ENCODE data around the gene ZNF532. TPM values are rescaled to one million over a fixed set of nuclear protein-coding genes. Genes with fewer than 3 reads are reported as not detected.
"Not testable (repeated sequence)": the region's sequence is repeated elsewhere in the genome, so short reads cannot be mapped to it uniquely, and the experiment has no call there.

The ZNF532 gene
- total and polyA plus RNA-seq, 3 experiments from 2014 or later: 0.70 to 6.3 (median 6.1) TPM

DNA sequence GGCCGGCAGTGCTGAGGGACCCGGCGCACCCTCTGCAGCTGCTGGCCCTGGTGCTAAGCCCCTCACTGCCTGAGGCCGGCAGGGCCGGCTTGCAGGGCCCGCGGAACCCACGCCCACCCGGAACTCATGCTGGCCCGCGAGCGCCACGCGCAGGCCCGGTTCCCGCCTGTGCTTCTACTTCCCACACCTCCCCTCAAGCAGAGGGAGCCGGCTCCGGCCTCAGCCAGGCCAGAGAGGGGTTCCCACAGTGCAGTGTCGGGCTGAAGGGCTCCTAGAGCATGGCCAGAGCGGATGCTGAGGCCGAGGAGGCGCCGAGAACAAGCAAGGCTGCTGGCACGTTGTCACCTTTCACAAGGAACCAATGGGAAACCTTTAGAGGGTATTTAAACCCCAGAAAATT, 36.8 kb upstream of the ZNF532 start:
- no peak overlapping the region for H3K27ac Mint-ChIP-seq
- no peaks in the 10 kb centered on the region for H3K4me1 Mint-ChIP-seq
- Histone ChIP-seq H3K4me1 (ENCODE audit: insufficient read depth, low read length) (no peaks in the 10 kb centered on the region), H3K9me3 (ENCODE audit: low read length) (no peaks in the 10 kb centered on the region), H3K27ac (ENCODE audit: low read depth, low read length) (no peak overlapping the region), H3K27me3 (ENCODE audit: insufficient read depth, low read length, poor library complexity, severe bottlenecking) (peaks cover 13% of the 10 kb centered on the region), H3K36me3 (ENCODE audit: insufficient read depth, low read length) (no peaks in the 10 kb centered on the region), H3K4me3 (ENCODE audit: low read length) (no peak overlapping the region)
- ChIA-PET POLR2A (no interaction called here), CTCF (no interaction called here)
- H3K36me3 Mint-ChIP-seq: no peaks in the 10 kb centered on the region
- H3K4me3 Mint-ChIP-seq: no peak overlapping the region
- DNase-seq: no peak
- H3K9me3 Mint-ChIP-seq: peaks cover 0 to 1% (median 0%) of the 10 kb centered on the region in 5 donors
- peaks cover 18 to 43% of the 10 kb centered on the region in 2 donors for H3K27me3 Mint-ChIP-seq

DNA sequence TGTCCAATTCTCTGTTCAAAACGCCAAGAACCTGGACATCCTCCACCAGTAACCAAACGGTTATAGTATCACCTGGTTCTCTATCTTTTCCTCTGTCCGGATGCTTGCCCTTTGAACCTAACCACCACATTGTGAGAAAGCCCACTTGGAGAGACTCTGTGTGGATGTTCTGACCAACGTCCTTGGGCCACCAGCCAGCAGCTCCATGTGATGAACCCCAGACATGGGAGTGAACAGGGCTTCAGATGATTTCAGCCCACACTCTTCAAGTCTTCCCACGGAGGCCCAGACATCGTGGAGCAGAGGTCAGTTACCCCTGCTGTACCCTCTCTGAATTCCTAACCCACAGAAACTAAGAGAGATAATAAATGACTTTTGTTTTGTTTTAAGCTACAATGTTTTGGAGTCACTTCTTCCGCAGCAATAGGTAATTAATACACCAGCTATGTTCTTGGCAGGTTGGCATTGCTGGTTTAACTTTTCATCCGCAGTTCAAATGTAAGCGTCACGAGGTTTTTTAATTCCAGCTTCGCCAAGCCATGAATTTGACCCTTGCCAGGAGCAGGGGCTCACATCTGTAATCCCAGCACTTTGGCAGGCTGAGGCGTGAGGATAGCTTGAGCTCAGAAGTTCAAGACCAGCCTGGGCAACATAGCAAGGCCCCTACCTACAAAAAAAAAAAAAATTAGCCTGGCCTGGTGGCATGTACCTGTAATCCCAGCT, 36.1 kb upstream of the ZNF532 start:
- DNase-seq: no peak
- Histone ChIP-seq H3K27me3 (ENCODE audit: insufficient read depth, low read length, poor library complexity, severe bottlenecking) (peaks cover 10% of the 10 kb centered on the region), H3K4me1 (ENCODE audit: insufficient read depth, low read length) (no peaks in the 10 kb centered on the region), H3K27ac (ENCODE audit: low read depth, low read length) (no peak overlapping the region), H3K36me3 (ENCODE audit: insufficient read depth, low read length) (no peaks in the 10 kb centered on the region), H3K4me3 (ENCODE audit: low read length) (no peak overlapping the region), H3K9me3 (ENCODE audit: low read length) (no peaks in the 10 kb centered on the region)
- POLR2A ChIA-PET: no interaction called here
- no peaks in the 10 kb centered on the region for H3K4me1 Mint-ChIP-seq
- peaks cover 16 to 43% of the 10 kb centered on the region in 2 donors for H3K27me3 Mint-ChIP-seq
- H3K4me3 Mint-ChIP-seq: no peak overlapping the region
- no peaks in the 10 kb centered on the region for H3K36me3 Mint-ChIP-seq
- CTCF ChIA-PET: interaction anchor here (1.2 kb wide), 1 partner anchor 8 kb away, joined by 3 read pairs; no protein-coding TSS in a partner anchor
- H3K27ac Mint-ChIP-seq: no peak overlapping the region
- H3K9me3 Mint-ChIP-seq: peaks cover 0 to 1% (median 0%) of the 10 kb centered on the region in 5 donors

DNA sequence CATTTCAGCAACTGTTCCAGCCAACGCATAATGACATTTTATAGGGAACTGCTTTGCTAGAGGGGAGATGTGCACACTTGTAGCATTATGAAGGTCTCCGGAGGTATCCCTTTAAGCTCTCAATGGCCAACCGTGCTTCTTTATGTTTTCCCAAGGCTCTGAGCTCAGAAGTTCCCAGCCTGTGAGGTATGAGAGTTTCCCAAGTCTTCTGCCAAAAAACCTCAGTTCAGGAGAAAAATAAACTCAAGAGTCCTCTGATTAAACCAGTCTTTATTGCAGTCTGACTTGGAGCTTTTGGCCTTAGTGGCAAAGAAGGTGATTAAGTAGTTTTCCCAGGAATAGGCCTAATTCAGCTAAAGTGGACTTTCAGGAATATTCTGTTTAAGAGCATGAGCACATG, 35.4 kb upstream of the ZNF532 start:
- no peaks in the 10 kb centered on the region for H3K4me1 Mint-ChIP-seq
- DNase-seq: no peak
- H3K9me3 Mint-ChIP-seq: peaks cover 0 to 1% (median 0%) of the 10 kb centered on the region in 5 donors
- Histone ChIP-seq H3K27me3 (ENCODE audit: insufficient read depth, low read length, poor library complexity, severe bottlenecking) (peaks cover 10% of the 10 kb centered on the region), H3K36me3 (ENCODE audit: insufficient read depth, low read length) (no peaks in the 10 kb centered on the region), H3K9me3 (ENCODE audit: low read length) (no peaks in the 10 kb centered on the region), H3K27ac (ENCODE audit: low read depth, low read length) (no peak overlapping the region), H3K4me3 (ENCODE audit: low read length) (no peak overlapping the region), H3K4me1 (ENCODE audit: insufficient read depth, low read length) (no peaks in the 10 kb centered on the region)
- no peak overlapping the region for H3K4me3 Mint-ChIP-seq
- H3K27ac Mint-ChIP-seq: no peak overlapping the region
- ChIA-PET CTCF (interaction anchor here (1.2 kb wide), 1 partner anchor 8 kb away, joined by 3 read pairs; no protein-coding TSS in a partner anchor), POLR2A (no interaction called here)
- H3K27me3 Mint-ChIP-seq: peaks cover 13 to 43% of the 10 kb centered on the region in 2 donors
- H3K36me3 Mint-ChIP-seq: no peaks in the 10 kb centered on the region

DNA sequence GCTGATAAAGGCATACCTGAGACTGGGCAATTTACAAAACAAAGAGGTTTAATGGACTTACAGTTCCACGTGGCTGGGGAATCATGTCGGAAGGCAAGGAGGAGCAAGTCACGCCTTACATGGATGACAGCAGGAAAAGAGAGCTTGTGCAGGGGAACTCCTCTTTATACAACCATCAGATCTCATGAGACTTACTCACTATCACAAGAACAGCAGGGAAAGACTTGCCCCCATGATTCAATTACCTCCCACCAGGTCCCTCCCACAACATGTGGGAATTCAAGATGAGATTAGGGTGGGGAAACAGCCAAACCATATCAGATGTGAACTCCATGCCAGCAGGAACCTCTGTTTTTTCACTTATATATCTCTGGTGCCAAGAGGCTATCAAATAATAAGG, 34.8 kb upstream of the ZNF532 start:
- H3K4me3 ChIP-seq (ENCODE audit: low read length); DNase-seq; H3K27ac ChIP-seq (ENCODE audit: low read depth, low read length); H3K27me3 ChIP-seq (ENCODE audit: insufficient read depth, low read length, poor library complexity, severe bottlenecking); H3K4me3 Mint-ChIP-seq; H3K4me1 Mint-ChIP-seq; H3K36me3 ChIP-seq (ENCODE audit: insufficient read depth, low read length); H3K9me3 ChIP-seq (ENCODE audit: low read length); H3K36me3 Mint-ChIP-seq; H3K4me1 ChIP-seq (ENCODE audit: insufficient read depth, low read length); H3K27ac Mint-ChIP-seq; H3K9me3 Mint-ChIP-seq; POLR2A ChIA-PET; CTCF ChIA-PET: not testable (repeated sequence)
- H3K27me3 Mint-ChIP-seq: peaks cover 9 to 39% of the 10 kb centered on the region in 2 donors

DNA sequence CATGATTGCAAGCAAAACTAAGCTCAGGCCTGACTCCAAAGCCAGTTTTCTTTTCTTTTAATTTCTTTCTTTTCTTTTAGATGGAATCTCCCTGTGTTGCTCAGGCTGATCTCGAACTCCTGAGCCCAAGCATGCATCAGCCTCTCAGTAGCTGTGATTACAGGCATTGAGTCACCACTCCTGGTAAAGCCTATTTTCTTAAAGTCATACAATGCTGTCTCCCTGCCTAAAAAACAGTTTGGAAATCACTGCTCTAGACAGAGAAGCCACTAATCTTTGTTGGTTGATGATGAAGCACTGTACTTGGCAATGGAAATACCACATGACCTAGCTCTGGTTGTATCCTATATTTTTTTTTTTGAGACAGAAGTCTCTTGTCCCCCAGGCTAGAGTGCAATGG, 33.1 kb upstream of the ZNF532 start:
- H3K27ac Mint-ChIP-seq: no peak overlapping the region
- H3K27ac ChIP-seq (ENCODE audit: low read depth, low read length): no peak overlapping the region
- H3K9me3 Mint-ChIP-seq: peaks cover 0 to 1% (median 0%) of the 10 kb centered on the region in 5 donors
- no peaks in the 10 kb centered on the region for H3K36me3 Mint-ChIP-seq
- H3K4me1 ChIP-seq (ENCODE audit: insufficient read depth, low read length): no peaks in the 10 kb centered on the region
- no peak overlapping the region for H3K4me3 Mint-ChIP-seq
- ChIA-PET CTCF (no interaction called here), POLR2A (no interaction called here)
- no peaks in the 10 kb centered on the region for H3K27me3 ChIP-seq (ENCODE audit: insufficient read depth, low read length, poor library complexity, severe bottlenecking)
- H3K9me3 ChIP-seq (ENCODE audit: low read length): no peaks in the 10 kb centered on the region
- DNase-seq: no peak
- H3K4me1 Mint-ChIP-seq: no peaks in the 10 kb centered on the region
- H3K4me3 ChIP-seq (ENCODE audit: low read length): no peak overlapping the region
- peaks cover 2 to 36% of the 10 kb centered on the region in 2 donors for H3K27me3 Mint-ChIP-seq
- no peaks in the 10 kb centered on the region for H3K36me3 ChIP-seq (ENCODE audit: insufficient read depth, low read length)

DNA sequence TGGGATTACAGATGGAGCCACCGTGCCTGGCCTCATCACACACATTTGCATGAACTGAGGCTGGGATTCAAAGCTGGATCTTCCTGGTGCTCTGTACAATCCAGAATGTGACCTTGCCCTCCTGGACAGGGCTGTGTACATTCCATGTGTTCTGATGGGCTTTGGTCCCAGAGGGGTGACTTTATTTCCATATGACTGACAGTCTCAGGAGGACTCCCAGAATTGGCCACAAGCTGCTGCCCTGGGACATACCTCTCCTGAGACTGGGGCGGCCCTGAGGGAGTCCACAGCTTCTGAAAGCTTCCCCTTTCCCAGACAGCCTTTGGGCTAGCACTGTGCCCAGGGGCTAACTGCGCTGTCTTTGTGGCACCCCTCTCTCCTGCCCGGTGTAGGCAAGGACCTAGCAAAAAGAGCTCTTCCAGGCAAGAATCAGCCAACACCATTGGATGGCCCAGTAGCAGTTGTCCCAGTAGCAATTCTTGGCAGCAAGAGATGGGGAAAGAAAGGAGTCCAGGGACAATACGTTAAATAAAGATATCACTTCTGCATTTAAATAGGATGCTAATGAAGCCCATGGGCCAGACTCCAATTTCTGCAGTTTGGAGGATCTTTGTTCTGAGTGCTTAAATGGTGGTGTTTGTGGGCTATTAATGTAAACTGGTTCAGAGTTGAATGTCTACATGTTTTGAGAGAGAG, 26.4 kb upstream of the ZNF532 start:
- Mint-ChIP-seq H3K4me1 (no peaks in the 10 kb centered on the region), H3K27me3 (peaks cover 0 to 26% of the 10 kb centered on the region in 2 donors), H3K9me3 (no peaks in the 10 kb centered on the region), H3K27ac (no peak overlapping the region), H3K4me3 (no peak overlapping the region), H3K36me3 (no peaks in the 10 kb centered on the region)
- DNase-seq: no peak
- Histone ChIP-seq H3K4me3 (ENCODE audit: low read length) (no peak overlapping the region), H3K9me3 (ENCODE audit: low read length) (no peaks in the 10 kb centered on the region), H3K27me3 (ENCODE audit: insufficient read depth, low read length, poor library complexity, severe bottlenecking) (no peaks in the 10 kb centered on the region), H3K27ac (ENCODE audit: low read depth, low read length) (no peak overlapping the region), H3K36me3 (ENCODE audit: insufficient read depth, low read length) (no peaks in the 10 kb centered on the region), H3K4me1 (ENCODE audit: insufficient read depth, low read length) (no peaks in the 10 kb centered on the region)
- ChIA-PET POLR2A (no interaction called here), CTCF (no interaction called here)

DNA sequence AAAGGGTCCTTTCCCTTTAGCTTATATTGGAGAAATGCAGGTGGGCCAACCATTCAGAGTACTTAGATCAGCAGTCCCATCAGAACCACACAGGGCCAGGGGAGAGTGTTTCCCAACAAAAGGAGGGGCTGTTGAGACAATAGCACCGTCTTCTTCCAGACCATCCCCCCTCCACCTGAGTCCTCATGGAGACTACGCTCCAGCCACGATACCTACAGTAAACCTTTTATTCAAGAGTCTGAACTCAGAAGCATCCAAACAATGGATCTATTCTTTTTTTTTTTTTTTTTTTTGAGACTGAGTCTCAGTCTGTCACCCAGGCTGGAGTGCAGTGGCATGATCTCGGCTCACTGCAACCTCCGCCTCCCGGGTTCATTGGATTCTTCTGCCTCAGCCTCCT, 25.7 kb upstream of the ZNF532 start:
- Mint-ChIP-seq H3K9me3 (no peaks in the 10 kb centered on the region), H3K4me3 (no peak overlapping the region), H3K27me3 (peaks cover 0 to 31% of the 10 kb centered on the region in 2 donors), H3K36me3 (no peaks in the 10 kb centered on the region), H3K27ac (no peak overlapping the region), H3K4me1 (no peaks in the 10 kb centered on the region)
- Histone ChIP-seq H3K4me3 (ENCODE audit: low read length) (no peak overlapping the region), H3K27ac (ENCODE audit: low read depth, low read length) (no peak overlapping the region), H3K9me3 (ENCODE audit: low read length) (no peaks in the 10 kb centered on the region), H3K27me3 (ENCODE audit: insufficient read depth, low read length, poor library complexity, severe bottlenecking) (no peaks in the 10 kb centered on the region), H3K36me3 (ENCODE audit: insufficient read depth, low read length) (no peaks in the 10 kb centered on the region), H3K4me1 (ENCODE audit: insufficient read depth, low read length) (no peaks in the 10 kb centered on the region)
- no peak for DNase-seq
- CTCF ChIA-PET: no interaction called here
- POLR2A ChIA-PET: no interaction called here

DNA sequence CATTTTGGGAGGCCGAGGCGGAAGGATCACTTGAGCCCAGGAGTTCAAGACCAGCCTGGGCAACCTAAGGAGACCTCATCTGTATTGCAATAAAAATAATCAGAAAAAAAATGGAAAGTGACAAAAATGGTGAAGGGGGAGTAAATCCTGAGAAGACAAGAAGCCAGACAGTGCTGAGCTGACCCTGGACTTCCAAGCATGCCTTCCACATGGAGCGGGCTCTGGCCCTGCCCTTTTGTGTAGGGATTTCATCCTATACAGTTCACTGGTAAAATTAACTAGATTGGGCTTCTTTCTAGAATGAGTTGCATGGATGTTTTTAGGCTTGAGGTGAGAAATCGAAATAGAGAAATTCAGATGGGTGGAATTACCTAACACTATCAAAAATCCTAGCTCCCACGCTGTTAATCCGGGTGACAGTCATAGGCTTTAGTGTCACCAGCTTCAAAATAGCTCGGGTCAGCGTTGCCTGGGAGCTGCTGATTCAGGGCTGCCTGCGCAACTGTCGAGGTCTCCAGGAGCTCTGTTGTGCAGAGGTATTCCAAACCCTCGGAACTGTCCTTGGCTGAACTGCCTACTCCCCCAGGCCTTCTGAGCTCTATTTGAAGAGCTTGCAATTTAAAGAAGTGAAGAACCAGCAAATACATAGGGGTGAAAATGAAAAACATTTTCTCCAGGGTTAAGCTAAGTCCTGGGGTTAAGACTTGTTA, 21.5 kb upstream of the ZNF532 start:
- no peaks in the 10 kb centered on the region for H3K4me1 ChIP-seq (ENCODE audit: insufficient read depth, low read length)
- no peak overlapping the region for H3K4me3 Mint-ChIP-seq
- H3K4me1 Mint-ChIP-seq: peaks cover 0 to 7% (median 1%) of the 10 kb centered on the region in 3 donors
- no peak overlapping the region for H3K27ac ChIP-seq (ENCODE audit: low read depth, low read length)
- DNase-seq: no peak
- H3K36me3 Mint-ChIP-seq: no peaks in the 10 kb centered on the region
- no peak overlapping the region for H3K27ac Mint-ChIP-seq
- H3K36me3 ChIP-seq (ENCODE audit: insufficient read depth, low read length): no peaks in the 10 kb centered on the region
- CTCF ChIA-PET: no interaction called here
- H3K27me3 Mint-ChIP-seq: peaks cover 18 to 51% of the 10 kb centered on the region in 2 donors
- H3K9me3 Mint-ChIP-seq: peaks cover 0 to 8% (median 0%) of the 10 kb centered on the region in 5 donors
- peaks cover 10% of the 10 kb centered on the region for H3K27me3 ChIP-seq (ENCODE audit: insufficient read depth, low read length, poor library complexity, severe bottlenecking)
- no peaks in the 10 kb centered on the region for H3K9me3 ChIP-seq (ENCODE audit: low read length)
- no peak overlapping the region for H3K4me3 ChIP-seq (ENCODE audit: low read length)
- POLR2A ChIA-PET: no interaction called here
